Ishikawa (cell line): Measurements from ENCODE around the gene BTBD9.

Source experiments
- CEBPB ChIP-seq: IDR thresholded peaks from 2 replicates; pipeline ENCODE4 v1.6.1; 2012
- CREB1 ChIP-seq: IDR thresholded peaks from 2 replicates; pipeline ENCODE4 v1.6.1; 2012; ENCODE audit warnings: low read depth
- EGR1 ChIP-seq: IDR thresholded peaks from 2 replicates; pipeline ENCODE4 v1.6.1; 2012
- EP300 ChIP-seq: IDR thresholded peaks from 2 replicates; pipeline ENCODE4 v1.6.1; 2012; ENCODE audit warnings: borderline replicate concordance
- FOXM1 ChIP-seq: IDR thresholded peaks from 2 replicates; pipeline ENCODE4 v1.6.1; 2012; ENCODE audit warnings: low read depth, borderline replicate concordance
- MAX ChIP-seq: IDR thresholded peaks from 2 replicates; pipeline ENCODE4 v1.6.1; 2012
- NFIC ChIP-seq: IDR thresholded peaks from 2 replicates; pipeline ENCODE4 v1.6.1; 2012
- RAD21 ChIP-seq: IDR thresholded peaks from 2 replicates; pipeline ENCODE4 v1.6.1; 2012; ENCODE audit warnings: low read depth
- TAF1 ChIP-seq: IDR thresholded peaks from 2 replicates; pipeline ENCODE4 v1.6.1; 2012; ENCODE audit warnings: low read depth, mild to moderate bottlenecking
- TCF12 ChIP-seq: IDR thresholded peaks from 2 replicates; pipeline ENCODE4 v1.6.1; 2012; ENCODE audit warnings: low read depth
- TEAD4 ChIP-seq: IDR thresholded peaks from 2 replicates; pipeline ENCODE4 v1.6.1; 2012
- USF1 ChIP-seq: IDR thresholded peaks from 2 replicates; pipeline ENCODE4 v1.6.1; 2012
- YY1 ChIP-seq: IDR thresholded peaks from 2 replicates; pipeline ENCODE4 v1.6.1; 2012; ENCODE audit warnings: low read depth
- ZBTB7A ChIP-seq: IDR thresholded peaks from 2 replicates; pipeline ENCODE4 v1.6.1; 2012; ENCODE audit warnings: low read depth
- TF ChIP-seq, protein P1 (sequence below): IDR thresholded peaks from 2 replicates; pipeline ENCODE4 v1.6.1; 2012; ENCODE audit warnings: low read depth, mild to moderate bottlenecking

BTBD9 gene

DNA sequence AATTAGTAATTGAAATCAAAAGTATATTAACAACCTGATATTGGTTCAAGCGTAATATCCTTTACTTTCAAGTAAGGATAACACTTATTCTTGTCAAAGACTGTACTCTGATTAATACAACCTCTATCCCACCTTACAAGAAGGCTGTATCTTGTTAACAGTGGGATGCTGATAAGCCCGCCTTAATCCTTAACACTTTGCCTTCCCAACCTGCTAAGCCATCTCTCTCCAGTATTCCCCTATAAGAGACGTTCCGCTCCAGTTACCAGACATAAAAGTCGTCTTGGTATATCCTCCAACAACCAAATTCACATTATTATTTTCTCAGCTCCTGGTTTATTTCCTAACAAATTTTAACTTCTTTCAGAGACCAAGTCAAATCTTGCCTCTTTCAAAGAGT is 2.0 kb downstream of the BTBD9 start:
- TF ChIP-seq TCF12 (no peak), FOXM1 (no peak), EP300 (no peak), YY1 (no peak), RAD21 (no peak)
- TF ChIP-seq, protein P1, sequence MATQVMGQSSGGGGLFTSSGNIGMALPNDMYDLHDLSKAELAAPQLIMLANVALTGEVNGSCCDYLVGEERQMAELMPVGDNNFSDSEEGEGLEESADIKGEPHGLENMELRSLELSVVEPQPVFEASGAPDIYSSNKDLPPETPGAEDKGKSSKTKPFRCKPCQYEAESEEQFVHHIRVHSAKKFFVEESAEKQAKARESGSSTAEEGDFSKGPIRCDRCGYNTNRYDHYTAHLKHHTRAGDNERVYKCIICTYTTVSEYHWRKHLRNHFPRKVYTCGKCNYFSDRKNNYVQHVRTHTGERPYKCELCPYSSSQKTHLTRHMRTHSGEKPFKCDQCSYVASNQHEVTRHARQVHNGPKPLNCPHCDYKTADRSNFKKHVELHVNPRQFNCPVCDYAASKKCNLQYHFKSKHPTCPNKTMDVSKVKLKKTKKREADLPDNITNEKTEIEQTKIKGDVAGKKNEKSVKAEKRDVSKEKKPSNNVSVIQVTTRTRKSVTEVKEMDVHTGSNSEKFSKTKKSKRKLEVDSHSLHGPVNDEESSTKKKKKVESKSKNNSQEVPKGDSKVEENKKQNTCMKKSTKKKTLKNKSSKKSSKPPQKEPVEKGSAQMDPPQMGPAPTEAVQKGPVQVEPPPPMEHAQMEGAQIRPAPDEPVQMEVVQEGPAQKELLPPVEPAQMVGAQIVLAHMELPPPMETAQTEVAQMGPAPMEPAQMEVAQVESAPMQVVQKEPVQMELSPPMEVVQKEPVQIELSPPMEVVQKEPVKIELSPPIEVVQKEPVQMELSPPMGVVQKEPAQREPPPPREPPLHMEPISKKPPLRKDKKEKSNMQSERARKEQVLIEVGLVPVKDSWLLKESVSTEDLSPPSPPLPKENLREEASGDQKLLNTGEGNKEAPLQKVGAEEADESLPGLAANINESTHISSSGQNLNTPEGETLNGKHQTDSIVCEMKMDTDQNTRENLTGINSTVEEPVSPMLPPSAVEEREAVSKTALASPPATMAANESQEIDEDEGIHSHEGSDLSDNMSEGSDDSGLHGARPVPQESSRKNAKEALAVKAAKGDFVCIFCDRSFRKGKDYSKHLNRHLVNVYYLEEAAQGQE = no peak

GRCh38 chr6:38636027-38636426 is 3.7 kb downstream of the BTBD9 start:
- TF ChIP-seq TEAD4 = no peak
- TF ChIP-seq, protein P1 = no peak
- TF ChIP-seq MAX = no peak
- no peak for TF ChIP-seq RAD21
- TF ChIP-seq TCF12 = no peak
- no peak for TF ChIP-seq EGR1
- no peak for TF ChIP-seq FOXM1
- TF ChIP-seq CEBPB = no peak
- TF ChIP-seq NFIC = no peak

GRCh38 chr6:38634518-38634917 is 5.2 kb downstream of the BTBD9 start:
- TF ChIP-seq EGR1 (no peak), CEBPB (no peak), CREB1 (no peak), NFIC (no peak), TCF12 (no peak), ZBTB7A (no peak), MAX (no peak), EP300 (no peak), FOXM1 (no peak), TAF1 (no peak), TEAD4 (no peak), RAD21 (no peak), YY1 (no peak), USF1 (no peak)
- TF ChIP-seq, protein P1 = no peak

GRCh38 chr6:38632490-38632889 is 7.2 kb downstream of the BTBD9 start:
- no peak for TF ChIP-seq TCF12
- TF ChIP-seq EP300 = no peak
- TF ChIP-seq MAX = no peak
- no peak for TF ChIP-seq EGR1
- TF ChIP-seq ZBTB7A = no peak
- TF ChIP-seq YY1 = no peak
- TF ChIP-seq TAF1 = no peak
- TF ChIP-seq CEBPB = no peak
- TF ChIP-seq CREB1 = no peak
- no peak for TF ChIP-seq USF1
- TF ChIP-seq, protein P1 = no peak
- no peak for TF ChIP-seq RAD21
- TF ChIP-seq FOXM1 = no peak
- TF ChIP-seq NFIC = no peak
- no peak for TF ChIP-seq TEAD4
